HepG2 (cell line): Measurements from ENCODE around the gene SLC50A1. TPM values are rescaled to one million over a fixed set of nuclear protein-coding genes. Genes with fewer than 3 reads are reported as not detected.

ENCODE experiments used
- FOXA1 ChIP-seq, 2 experiments: fragments of 450-650 bp in 1 of 2; sonication (generic) in 1 of 2; formaldehyde crosslinking in 1 of 2; IDR thresholded peaks; 2 replicates each; pipeline versions ENCODE4 v1.4.0 to v1.6.1; 2016 to 2020; ENCODE audit warnings: missing genetic modification reagents in 1 of 2
- HNF1A ChIP-seq, 2 experiments: sonication (generic) in 1 of 2; formaldehyde crosslinking in 1 of 2; IDR thresholded peaks; 2 replicates each; pipeline versions ENCODE4 v1.4.0 to v1.6.1; 2016 to 2020; ENCODE audit warnings: borderline replicate concordance in 1 of 2, low read depth in 1 of 2, mild to moderate bottlenecking in 1 of 2, missing genetic modification reagents in 1 of 2
- HNF1B ChIP-seq: sonication (generic); formaldehyde crosslinking; IDR thresholded peaks from 2 replicates; pipeline ENCODE4 v1.5.1; 2020; ENCODE audit warnings: mild to moderate bottlenecking, moderate library complexity, missing genetic modification reagents
- LCORL ChIP-seq, 2 experiments: fragments of 450-650 bp in 1 of 2; sonication (generic) in 1 of 2; formaldehyde crosslinking in 1 of 2; IDR thresholded peaks; 2 replicates each; pipeline versions ENCODE4 v1.5.0 to v1.6.1; 2017 to 2020; ENCODE audit warnings: antibody characterized with exemption in 1 of 2, missing genetic modification reagents in 1 of 2
- MAFG ChIP-seq: sonication (generic); formaldehyde crosslinking; IDR thresholded peaks from 2 replicates; pipeline ENCODE4 v1.5.1; 2020; ENCODE audit warnings: mild to moderate bottlenecking, missing genetic modification reagents
- NR2F6 ChIP-seq, 2 experiments: IDR thresholded peaks; 2 replicates each; pipeline ENCODE4 v1.6.1; 2016; ENCODE audit warnings: antibody characterized with exemption in 1 of 2, mild to moderate bottlenecking in 1 of 2
- PBX2 ChIP-seq: IDR thresholded peaks from 2 replicates; pipeline ENCODE4 v1.6.1; 2016; ENCODE audit warnings: control low read depth
- SIX1 ChIP-seq: sonication (generic); formaldehyde crosslinking; IDR thresholded peaks from 2 replicates; pipeline ENCODE4 v1.4.0; 2020; ENCODE audit warnings: missing genetic modification reagents, borderline replicate concordance
- STAT6 ChIP-seq: sonication (generic); formaldehyde crosslinking; IDR thresholded peaks from 2 replicates; pipeline ENCODE4 v1.4.0; 2020; ENCODE audit warnings: missing genetic modification reagents, mild to moderate bottlenecking, borderline replicate concordance
- ZNF143 ChIP-seq: sonication (generic); formaldehyde crosslinking; IDR thresholded peaks from 2 replicates; pipeline ENCODE4 v1.4.0; 2020; ENCODE audit warnings: missing genetic modification reagents
- ZNF256 ChIP-seq: sonication (generic); formaldehyde crosslinking; conservative IDR thresholded peaks from 2 replicates; pipeline ENCODE4 v1.4.0; 2020; ENCODE audit warnings: missing genetic modification reagents
- ZNF275 ChIP-seq: sonication (generic); formaldehyde crosslinking; IDR thresholded peaks from 2 replicates; pipeline ENCODE4 v1.8.0; 2022; ENCODE audit warnings: missing genetic modification reagents, mild to moderate bottlenecking, inconsistent platforms, borderline replicate concordance
- ZNF292 ChIP-seq: sonication (generic); formaldehyde crosslinking; IDR thresholded peaks from 2 replicates; pipeline ENCODE4 v1.8.1; 2022; ENCODE audit warnings: mild to moderate bottlenecking, low read depth, missing genetic modification reagents, borderline replicate concordance
- ZNF605 ChIP-seq: sonication (generic); formaldehyde crosslinking; IDR thresholded peaks from 2 replicates; pipeline ENCODE4 v1.8.0; 2022; ENCODE audit warnings: mild to moderate bottlenecking, missing genetic modification reagents
- ZNF724P ChIP-seq: sonication (generic); formaldehyde crosslinking; IDR thresholded peaks from 2 replicates; pipeline ENCODE4 v1.8.0; 2022; ENCODE audit warnings: missing genetic modification reagents, borderline replicate concordance
- polyA plus RNA-seq, 8 experiments: library from polyadenylated mRNA; depleted of rRNA in 3 of 8; stranded (reverse) in 7 of 8; unstranded in 1 of 8; fragments of >200 nt; fragmentation: Illumina TruSeq in 4 of 8; extraction: Trizol in 4 of 8; gene quantifications; 2 replicates each; pipeline versions ENCODE4 v1.2.1 to v1.2.3, GENCODE V29; 2011 to 2016; ENCODE audit warnings: low read depth in 4 of 8, missing spikeins in 1 of 8, mixed read lengths in 1 of 8; ENCODE audit not compliant: insufficient read depth in 1 of 8
- total RNA-seq, 5 experiments: library from RNA; depleted of rRNA; stranded (reverse); fragments of >200 nt; fragmentation: Illumina TruSeq; extraction: Trizol; gene quantifications; 2 replicates each; pipeline ENCODE4 v1.2.3, GENCODE V29; 2016; ENCODE audit warnings: low read depth in 1 of 5

The SLC50A1 gene
- total and polyA plus RNA-seq, 2 of the 13 experiments (the other 11 are each of a cell fraction or from before 2014, with no cell fraction given): 22.5 to 46.8 TPM

- TF ChIP-seq HNF1A (IDR thresholded peaks at IDR 0.05; ENCODE audit: low read depth) (no peak), HNF1A (CRISPR knock-in tag; IDR thresholded peaks at IDR 0.05; ENCODE audit: borderline replicate concordance) (peak; percentile 26; the same call in 1 of the 2 replicates), FOXA1 (IDR thresholded peaks at IDR 0.05) (no peak), FOXA1 (CRISPR knock-in tag; IDR thresholded peaks at IDR 0.05) (0 out of 2 replicates have a peak, but pooled peaks have one; percentile 3), ZNF143 (CRISPR knock-in tag) (no peak), MAFG (CRISPR knock-in tag) (no peak), ZNF724P (CRISPR knock-in tag) (no peak), STAT6 (CRISPR knock-in tag) (no peak), PBX2 (CRISPR knock-in tag) (no peak), NR2F6 (IDR thresholded peaks at IDR 0.05) (peak; percentile 80), NR2F6 (CRISPR knock-in tag; IDR thresholded peaks at IDR 0.05) (peak; percentile 65; the same call in 1 of the 2 replicates), ZNF275 (CRISPR knock-in tag) (no peak), ZNF256 (CRISPR knock-in tag) (no peak), LCORL (IDR thresholded peaks at IDR 0.05) (no peak), LCORL (CRISPR knock-in tag; IDR thresholded peaks at IDR 0.05) (peak; percentile 50; the same call in 1 of the 2 replicates), HNF1B (CRISPR knock-in tag) (no peak), ZNF605 (CRISPR knock-in tag) (0 out of 2 replicates have a peak, but pooled peaks have one; percentile 25), SIX1 (no peak), ZNF292 (CRISPR knock-in tag) (peak; percentile 52; the same call in 1 of the 2 replicates)
Measured at GRCh38 chr1:155124503-155125463, 10.9 kb upstream of the SLC50A1 start (continued).
